HepG2 (cell line): ENCODE measurements around the gene ZNRF4. TPM values are rescaled to one million over a fixed set of nuclear protein-coding genes. Genes with fewer than 3 reads are reported as not detected.

Experiments
- PAXIP1 ChIP-seq: sonication (generic); formaldehyde crosslinking; conservative IDR thresholded peaks from 2 replicates; pipeline ENCODE4 v1.4.0; 2020; ENCODE audit warnings: mild to moderate bottlenecking, missing genetic modification reagents, moderate library complexity
- RAD51 ChIP-seq: fragments of 450-650 bp; IDR thresholded peaks from 2 replicates; pipeline ENCODE4 v1.6.1; 2016; ENCODE audit warnings: borderline replicate concordance
- SOX13 ChIP-seq, 3 experiments: fragments of 450-650 bp in 1 of 3; sonication (generic) in 1 of 3; formaldehyde crosslinking in 1 of 3; IDR thresholded peaks in 2 of 3; conservative IDR thresholded peaks in 1 of 3; 2 replicates each; pipeline versions ENCODE4 v1.5.0 to v1.6.1; 2016 to 2020; ENCODE audit warnings: antibody characterized with exemption in 1 of 3, mild to moderate bottlenecking in 1 of 3, missing compliant biosample characterization in 1 of 3, missing genetic modification reagents in 1 of 3, moderate library complexity in 1 of 3
- ZMYM3 ChIP-seq: sonication (generic); formaldehyde crosslinking; IDR thresholded peaks from 2 replicates; pipeline ENCODE4 v1.5.1; 2020; ENCODE audit warnings: mild to moderate bottlenecking, missing genetic modification reagents
- ZNF143 ChIP-seq: sonication (generic); formaldehyde crosslinking; IDR thresholded peaks from 2 replicates; pipeline ENCODE4 v1.4.0; 2020; ENCODE audit warnings: missing genetic modification reagents
- ZNF383 ChIP-seq: sonication (generic); formaldehyde crosslinking; IDR thresholded peaks from 2 replicates; pipeline ENCODE4 v1.4.0; 2020; ENCODE audit warnings: missing genetic modification reagents, mild to moderate bottlenecking, borderline replicate concordance
- ZNF510 ChIP-seq: sonication (generic); formaldehyde crosslinking; IDR thresholded peaks from 2 replicates; pipeline ENCODE4 v1.4.0; 2020; ENCODE audit warnings: low read depth, mild to moderate bottlenecking, missing genetic modification reagents
- ZNF775 ChIP-seq: sonication (generic); formaldehyde crosslinking; IDR thresholded peaks from 2 replicates; pipeline ENCODE4 v1.4.0; 2020; ENCODE audit warnings: missing genetic modification reagents, mild to moderate bottlenecking, moderate library complexity, borderline replicate concordance
- polyA plus RNA-seq, 8 experiments: library from polyadenylated mRNA; depleted of rRNA in 3 of 8; stranded (reverse) in 7 of 8; unstranded in 1 of 8; fragments of >200 nt; fragmentation: Illumina TruSeq in 4 of 8; extraction: Trizol in 4 of 8; gene quantifications; 2 replicates each; pipeline versions ENCODE4 v1.2.1 to v1.2.3, GENCODE V29; 2011 to 2016; ENCODE audit warnings: low read depth in 4 of 8, missing spikeins in 1 of 8, mixed read lengths in 1 of 8; ENCODE audit not compliant: insufficient read depth in 1 of 8
- total RNA-seq, 5 experiments: library from RNA; depleted of rRNA; stranded (reverse); fragments of >200 nt; fragmentation: Illumina TruSeq; extraction: Trizol; gene quantifications; 2 replicates each; pipeline ENCODE4 v1.2.3, GENCODE V29; 2016; ENCODE audit warnings: low read depth in 1 of 5
- TF ChIP-seq, protein P1 (sequence below), 2 experiments: sonication (generic) in 1 of 2; formaldehyde crosslinking in 1 of 2; IDR thresholded peaks; 2 replicates each; pipeline versions ENCODE4 v1.5.1 to v1.6.1; 2011 to 2020; ENCODE audit warnings: borderline replicate concordance in 1 of 2, low read depth in 1 of 2, low read length in 1 of 2, mild to moderate bottlenecking in 1 of 2, missing genetic modification reagents in 1 of 2, moderate library complexity in 1 of 2
- TF ChIP-seq, protein P2 (sequence below): sonication (generic); formaldehyde crosslinking; IDR thresholded peaks from 2 replicates; pipeline ENCODE4 v1.9.0; 2022; ENCODE audit warnings: missing genetic modification reagents, mild to moderate bottlenecking, borderline replicate concordance
- TF ChIP-seq, protein P3 (sequence below): sonication (generic); formaldehyde crosslinking; IDR thresholded peaks from 2 replicates; pipeline ENCODE4 v1.8.0; 2022; ENCODE audit warnings: mild to moderate bottlenecking, missing genetic modification reagents, borderline replicate concordance

Gene ZNRF4
- total and polyA plus RNA-seq, 2 of the 13 experiments (the other 11 are each of a cell fraction or from before 2014, with no cell fraction given) = not detected

- TF ChIP-seq, protein P1, sequence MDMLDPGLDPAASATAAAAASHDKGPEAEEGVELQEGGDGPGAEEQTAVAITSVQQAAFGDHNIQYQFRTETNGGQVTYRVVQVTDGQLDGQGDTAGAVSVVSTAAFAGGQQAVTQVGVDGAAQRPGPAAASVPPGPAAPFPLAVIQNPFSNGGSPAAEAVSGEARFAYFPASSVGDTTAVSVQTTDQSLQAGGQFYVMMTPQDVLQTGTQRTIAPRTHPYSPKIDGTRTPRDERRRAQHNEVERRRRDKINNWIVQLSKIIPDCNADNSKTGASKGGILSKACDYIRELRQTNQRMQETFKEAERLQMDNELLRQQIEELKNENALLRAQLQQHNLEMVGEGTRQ (IDR thresholded peaks at IDR 0.05; ENCODE audit: low read depth, low read length) = peak; percentile 77
- TF ChIP-seq, protein P1 (CRISPR knock-in tag; IDR thresholded peaks at IDR 0.05; ENCODE audit: borderline replicate concordance) = peak; percentile 91; the same call in 1 of the 2 replicates
- peak; percentile 92 for TF ChIP-seq ZNF143 (CRISPR knock-in tag)
- TF ChIP-seq ZMYM3 = peak; percentile 56; the same call in 1 of the 2 replicates
- TF ChIP-seq ZNF383 = no peak
- TF ChIP-seq SOX13 (IDR thresholded peaks at IDR 0.05) = no peak
- TF ChIP-seq SOX13 (CRISPR knock-in tag; conservative IDR thresholded peaks at IDR 0.05 in 1 of 2, IDR thresholded peaks at IDR 0.05 in 1 of 2) = no peak
- TF ChIP-seq ZNF775 (CRISPR knock-in tag) = no peak
- TF ChIP-seq, protein P2, sequence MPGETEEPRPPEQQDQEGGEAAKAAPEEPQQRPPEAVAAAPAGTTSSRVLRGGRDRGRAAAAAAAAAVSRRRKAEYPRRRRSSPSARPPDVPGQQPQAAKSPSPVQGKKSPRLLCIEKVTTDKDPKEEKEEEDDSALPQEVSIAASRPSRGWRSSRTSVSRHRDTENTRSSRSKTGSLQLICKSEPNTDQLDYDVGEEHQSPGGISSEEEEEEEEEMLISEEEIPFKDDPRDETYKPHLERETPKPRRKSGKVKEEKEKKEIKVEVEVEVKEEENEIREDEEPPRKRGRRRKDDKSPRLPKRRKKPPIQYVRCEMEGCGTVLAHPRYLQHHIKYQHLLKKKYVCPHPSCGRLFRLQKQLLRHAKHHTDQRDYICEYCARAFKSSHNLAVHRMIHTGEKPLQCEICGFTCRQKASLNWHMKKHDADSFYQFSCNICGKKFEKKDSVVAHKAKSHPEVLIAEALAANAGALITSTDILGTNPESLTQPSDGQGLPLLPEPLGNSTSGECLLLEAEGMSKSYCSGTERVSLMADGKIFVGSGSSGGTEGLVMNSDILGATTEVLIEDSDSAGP = peak; percentile 100
- TF ChIP-seq, protein P3, sequence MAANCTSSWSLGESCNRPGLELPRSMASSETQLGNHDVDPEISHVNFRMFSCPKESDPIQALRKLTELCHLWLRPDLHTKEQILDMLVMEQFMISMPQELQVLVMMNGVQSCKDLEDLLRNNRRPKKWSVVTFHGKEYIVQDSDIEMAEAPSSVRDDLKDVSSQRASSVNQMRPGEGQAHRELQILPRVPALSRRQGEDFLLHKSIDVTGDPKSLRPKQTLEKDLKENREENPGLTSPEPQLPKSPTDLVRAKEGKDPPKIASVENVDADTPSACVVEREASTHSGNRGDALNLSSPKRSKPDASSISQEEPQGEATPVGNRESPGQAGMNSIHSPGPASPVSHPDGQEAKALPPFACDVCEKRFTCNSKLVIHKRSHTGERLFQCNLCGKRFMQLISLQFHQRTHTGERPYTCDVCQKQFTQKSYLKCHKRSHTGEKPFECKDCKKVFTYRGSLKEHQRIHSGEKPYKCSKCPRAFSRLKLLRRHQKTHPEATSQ (CRISPR knock-in tag) = no peak
- no peak for TF ChIP-seq ZNF510
- peak; percentile 26; the same call in 1 of the 2 replicates for TF ChIP-seq RAD51
- TF ChIP-seq PAXIP1 (CRISPR knock-in tag) = no peak
These were observed 2.3 kb upstream of the ZNRF4 start (continued) for GRCh38 chr19:5452594-5453565.
